ENCODE results near the gene GALNT9.

DNA sequence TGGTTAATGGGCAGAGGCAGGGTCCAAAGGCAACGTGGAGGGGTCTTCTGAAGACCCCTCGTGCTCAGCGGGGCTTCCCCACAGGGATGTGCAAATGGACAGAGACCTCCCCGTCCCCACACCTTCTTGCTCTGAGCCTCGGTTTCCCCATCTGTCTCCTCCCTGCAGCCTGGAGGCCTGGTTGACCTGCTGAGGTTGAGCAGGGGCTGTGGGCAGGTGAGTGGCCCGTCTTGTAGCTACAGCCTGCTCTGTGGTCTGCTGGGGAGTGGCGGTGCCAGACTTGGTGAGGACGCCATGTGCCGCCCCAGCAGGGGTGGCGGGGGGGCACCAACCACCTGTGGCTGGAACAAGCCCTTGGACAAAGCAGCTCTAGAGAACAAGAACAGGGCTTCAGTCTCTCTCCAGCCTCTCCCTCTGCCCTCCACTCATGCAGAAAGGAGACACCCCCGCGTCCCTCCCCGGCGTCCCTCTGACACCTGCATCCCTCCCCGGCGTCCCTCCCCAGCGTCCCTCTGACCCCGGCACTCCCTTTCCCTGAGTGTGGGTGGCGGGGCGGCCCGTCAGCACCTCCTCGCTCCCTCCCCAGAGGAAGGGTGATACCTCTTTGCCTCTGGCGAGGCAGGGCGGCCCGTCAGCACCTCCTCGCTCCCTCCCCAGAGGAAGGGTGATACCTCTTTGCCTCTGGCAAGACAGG is 101.5 kb downstream of the GALNT9 start:
- TF ChIP-seq, protein P1, sequence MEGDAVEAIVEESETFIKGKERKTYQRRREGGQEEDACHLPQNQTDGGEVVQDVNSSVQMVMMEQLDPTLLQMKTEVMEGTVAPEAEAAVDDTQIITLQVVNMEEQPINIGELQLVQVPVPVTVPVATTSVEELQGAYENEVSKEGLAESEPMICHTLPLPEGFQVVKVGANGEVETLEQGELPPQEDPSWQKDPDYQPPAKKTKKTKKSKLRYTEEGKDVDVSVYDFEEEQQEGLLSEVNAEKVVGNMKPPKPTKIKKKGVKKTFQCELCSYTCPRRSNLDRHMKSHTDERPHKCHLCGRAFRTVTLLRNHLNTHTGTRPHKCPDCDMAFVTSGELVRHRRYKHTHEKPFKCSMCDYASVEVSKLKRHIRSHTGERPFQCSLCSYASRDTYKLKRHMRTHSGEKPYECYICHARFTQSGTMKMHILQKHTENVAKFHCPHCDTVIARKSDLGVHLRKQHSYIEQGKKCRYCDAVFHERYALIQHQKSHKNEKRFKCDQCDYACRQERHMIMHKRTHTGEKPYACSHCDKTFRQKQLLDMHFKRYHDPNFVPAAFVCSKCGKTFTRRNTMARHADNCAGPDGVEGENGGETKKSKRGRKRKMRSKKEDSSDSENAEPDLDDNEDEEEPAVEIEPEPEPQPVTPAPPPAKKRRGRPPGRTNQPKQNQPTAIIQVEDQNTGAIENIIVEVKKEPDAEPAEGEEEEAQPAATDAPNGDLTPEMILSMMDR (IDR thresholded peaks at IDR 0.05), result no peak
- TF ChIP-seq EP300 (IDR thresholded peaks at IDR 0.05), result no peak
